ENCODE measurements around the gene PDXK.

DNA sequence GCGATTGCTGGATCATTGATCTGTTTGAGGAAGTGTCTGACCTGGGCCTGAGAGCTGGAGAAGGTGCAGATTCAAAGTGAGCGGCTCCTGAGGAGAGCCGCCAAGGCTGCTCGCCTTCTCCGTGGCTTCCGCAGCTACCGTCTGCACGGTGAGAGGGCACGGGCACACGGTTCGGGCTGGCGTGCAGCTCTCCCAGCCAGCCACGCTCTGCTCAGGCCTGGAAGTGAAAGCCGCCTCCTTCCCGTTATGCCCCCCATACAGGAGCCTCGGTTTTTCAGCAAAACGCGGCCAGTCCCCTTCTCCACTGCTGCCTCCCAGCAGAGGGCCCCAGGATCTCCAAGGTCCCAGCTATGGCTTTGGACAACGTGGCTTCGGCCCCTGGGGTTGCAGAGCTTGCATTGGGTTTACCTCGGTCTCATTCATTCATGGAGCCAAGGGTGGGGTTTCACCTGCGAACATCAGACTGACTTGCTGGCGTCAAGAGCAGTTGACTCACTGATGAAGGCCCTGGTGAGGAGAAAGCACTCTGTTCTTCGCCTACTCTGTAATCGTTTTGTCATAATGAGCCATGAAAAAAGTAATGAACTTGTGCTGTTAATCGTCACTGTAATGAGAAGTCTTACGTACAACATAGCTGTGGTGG lies 24.4 kb upstream of the PDXK start:
- TF ChIP-seq CTCF (IDR thresholded peaks at IDR 0.05) (no peak), EP300 (IDR thresholded peaks at IDR 0.05) (no peak), POLR2A (IDR thresholded peaks at IDR 0.05) (no peak), POLR2AphosphoS5 (IDR thresholded peaks at IDR 0.05) (no peak)
